Keratinocyte (primary cell): ENCODE results near the gene ENDOU. TPM values are rescaled to one million over a fixed set of nuclear protein-coding genes. Genes with fewer than 3 reads are reported as not detected.

Experiments used
- DNase-seq: peaks from one replicate; pipeline ENCODE4 v3.0.0-alpha.2; 2011; ENCODE audit warnings: low read depth, missing footprints, low spot score
- FAIRE-seq: peaks from 2 replicates; lab custom pipeline; 2011; peaks lifted over from hg19 to GRCh38; lab: Jason Lieb, UNC
- H2AFZ ChIP-seq: 2 replicates; pipeline ENCODE4 v1.6.0; 2012; ENCODE audit warnings: low read length, control low read depth, inconsistent platforms; ENCODE audit not compliant: control insufficient read depth
- H3K27ac ChIP-seq: 2 replicates; pipeline ENCODE4 v1.5.1; 2011; ENCODE audit warnings: low read length; ENCODE audit not compliant: control insufficient read depth, insufficient read depth
- H3K27me3 ChIP-seq: 3 replicates; pipeline ENCODE4 v1.6.0; 2011; ENCODE audit warnings: low read length; ENCODE audit not compliant: control insufficient read depth, insufficient read depth; ENCODE audit errors: extremely low read depth
- H3K36me3 ChIP-seq, 2 experiments: 2 replicates in 1 of 2; 3 replicates in 1 of 2; pipeline ENCODE4 v1.5.1; 2011; ENCODE audit warnings: low read length in 2 of 2, mild to moderate bottlenecking in 1 of 2; ENCODE audit not compliant: control insufficient read depth in 2 of 2, insufficient read depth in 2 of 2; ENCODE audit errors: extremely low read depth in 1 of 2
- H3K4me1 ChIP-seq: 3 replicates; pipeline ENCODE4 v1.5.1; 2011; ENCODE audit warnings: low read length; ENCODE audit not compliant: control insufficient read depth, insufficient read depth; ENCODE audit errors: extremely low read depth
- H3K4me2 ChIP-seq: 3 replicates; pipeline ENCODE4 v1.6.0; 2011; ENCODE audit warnings: low read depth, low read length; ENCODE audit not compliant: control insufficient read depth, insufficient read depth; ENCODE audit errors: extremely low read depth
- H3K4me3 ChIP-seq, 3 experiments: fragments of 200-600 bp in 1 of 3; sonication (generic) in 1 of 3; 2 replicates in 2 of 3; 3 replicates in 1 of 3; pipeline ENCODE4 v1.5.1; 2011 to 2016; ENCODE audit warnings: low read length in 3 of 3, mild to moderate bottlenecking in 3 of 3, control low read depth in 2 of 3, inconsistent platforms in 1 of 3, low read depth in 1 of 3, mixed read lengths in 1 of 3, mixed run types in 1 of 3, moderate library complexity in 1 of 3; ENCODE audit not compliant: control insufficient read depth in 2 of 3, insufficient read depth in 2 of 3; ENCODE audit errors: extremely low read depth in 1 of 3
- H3K79me2 ChIP-seq: 2 replicates; pipeline ENCODE4 v1.6.0; 2012; ENCODE audit warnings: low read length; ENCODE audit not compliant: control insufficient read depth, insufficient read depth
- H3K9ac ChIP-seq: 3 replicates; pipeline ENCODE4 v1.6.0; 2011; ENCODE audit warnings: low read length; ENCODE audit not compliant: control insufficient read depth, insufficient read depth; ENCODE audit errors: extremely low read depth
- H3K9me1 ChIP-seq: 3 replicates; pipeline ENCODE4 v1.6.0; 2011; ENCODE audit warnings: low read length; ENCODE audit not compliant: control insufficient read depth, insufficient read depth; ENCODE audit errors: extremely low read depth
- H3K9me3 ChIP-seq: 2 replicates; pipeline ENCODE4 v1.5.1; 2012; ENCODE audit warnings: low read depth, low read length; ENCODE audit not compliant: control insufficient read depth
- H4K20me1 ChIP-seq: 3 replicates; pipeline ENCODE4 v1.6.0; 2011; ENCODE audit warnings: low read length; ENCODE audit not compliant: control insufficient read depth, insufficient read depth; ENCODE audit errors: extremely low read depth
- EZH2 ChIP-seq: IDR thresholded peaks from one replicate; pipeline ENCODE4 v1.6.1; 2012; ENCODE audit warnings: inconsistent platforms, mild to moderate bottlenecking, low read length, moderate library complexity
- dilution Hi-C: fragments of 300-500 bp; cut with MboI; formaldehyde crosslinking; loops from one replicate; pipeline ENCODE4 v1.7.0; 2020; ENCODE audit warnings: low sequenced_read_pairs; ENCODE audit not compliant: extremely low pct_ligation_motif_present
- polyA plus RNA-seq, 5 experiments: library from polyadenylated mRNA; depleted of rRNA in 3 of 5; stranded (reverse) in 3 of 5; stranded (forward) in 1 of 5; unstranded in 1 of 5; fragments of >200 nt; gene quantifications; 1 replicate in 1 of 5; 2 replicates in 3 of 5; 3 replicates in 1 of 5; pipeline versions ENCODE4 v1.2.1 to v1.2.3, GENCODE V29; 2011 to 2012; ENCODE audit warnings: missing spikeins in 2 of 5, low read depth in 1 of 5, low replicate concordance in 1 of 5
- TF ChIP-seq, protein P1 (sequence below), 3 experiments: IDR thresholded peaks in 1 of 3; conservative IDR thresholded peaks in 1 of 3; optimal IDR thresholded peaks in 1 of 3; 2 replicates in 2 of 3; 3 replicates in 1 of 3; pipeline versions ENCODE3 to v1.5.1; 2011; ENCODE audit warnings: low read length in 3 of 3, mild to moderate bottlenecking in 3 of 3, moderate library complexity in 2 of 3, control low read depth in 1 of 3, inconsistent platforms in 1 of 3; ENCODE audit not compliant: insufficient read depth in 2 of 3; ENCODE audit errors: extremely low read depth in 1 of 3

The ENDOU gene
- polyA plus RNA-seq, 1 donor (not counting 4 experiments of a cell fraction or from before 2014, with no cell fraction given): 0.33 TPM

DNA sequence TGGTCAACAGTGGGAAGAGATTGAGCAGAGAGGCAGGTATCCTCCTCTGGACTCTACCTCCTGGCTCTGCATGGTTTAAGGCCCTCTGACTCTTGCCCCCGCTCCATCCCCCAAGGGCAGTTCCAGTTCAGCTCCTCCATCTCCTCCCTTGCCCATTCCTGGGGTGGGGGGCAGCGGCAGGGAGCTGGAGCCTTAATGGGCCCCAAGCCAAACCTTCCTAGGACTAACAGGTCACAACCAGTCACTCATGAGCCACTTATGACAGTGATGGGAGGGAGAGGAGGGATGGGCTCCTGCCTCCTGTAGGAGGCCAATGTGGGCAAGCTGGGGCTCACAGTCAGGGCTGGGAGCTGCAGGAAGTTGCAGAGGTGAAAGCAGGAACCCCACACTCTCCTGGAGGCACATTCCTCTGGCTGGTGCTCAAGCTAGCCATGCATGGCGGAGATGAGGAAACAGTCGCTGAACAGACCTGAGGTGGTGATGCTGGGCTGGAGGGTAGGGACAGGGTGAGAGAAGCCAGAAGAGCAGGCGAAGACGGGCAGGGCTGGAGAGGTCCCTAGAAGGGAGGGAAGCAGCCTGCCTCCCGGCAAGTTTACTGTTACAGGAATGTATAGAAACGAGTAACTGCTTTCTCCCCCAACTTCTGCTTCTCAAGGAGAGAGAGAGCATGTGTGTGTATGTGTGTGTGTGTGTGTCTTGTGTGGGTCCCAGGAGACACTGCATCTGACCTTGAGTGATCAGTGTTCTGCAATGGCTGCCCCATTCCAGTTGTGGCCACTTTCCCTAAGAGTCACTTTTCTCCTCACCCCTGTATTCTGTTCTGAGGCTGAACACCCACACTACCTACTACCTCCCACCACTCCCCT is 38.4 kb upstream of the ENDOU start:
- Histone ChIP-seq H3K27ac (peak overlapping the region; percentile 23), H3K4me1 (peaks cover 60% of the 10 kb centered on the region), H3K9me3 (no peaks in the 10 kb centered on the region), H2AFZ (peak overlapping the region; percentile 67), H3K36me3 (no peaks in the 10 kb centered on the region), H3K79me2 (no peaks in the 10 kb centered on the region), H3K4me3 (peak overlapping the region in 1 of 3 experiments; percentile 26), H3K9me1 (no peaks in the 10 kb centered on the region), H3K27me3 (no peaks in the 10 kb centered on the region), H3K4me2 (peak overlapping the region; percentile 71), H3K9ac (peak overlapping the region; percentile 0), H4K20me1 (no peaks in the 10 kb centered on the region)
- TF ChIP-seq, protein P1, sequence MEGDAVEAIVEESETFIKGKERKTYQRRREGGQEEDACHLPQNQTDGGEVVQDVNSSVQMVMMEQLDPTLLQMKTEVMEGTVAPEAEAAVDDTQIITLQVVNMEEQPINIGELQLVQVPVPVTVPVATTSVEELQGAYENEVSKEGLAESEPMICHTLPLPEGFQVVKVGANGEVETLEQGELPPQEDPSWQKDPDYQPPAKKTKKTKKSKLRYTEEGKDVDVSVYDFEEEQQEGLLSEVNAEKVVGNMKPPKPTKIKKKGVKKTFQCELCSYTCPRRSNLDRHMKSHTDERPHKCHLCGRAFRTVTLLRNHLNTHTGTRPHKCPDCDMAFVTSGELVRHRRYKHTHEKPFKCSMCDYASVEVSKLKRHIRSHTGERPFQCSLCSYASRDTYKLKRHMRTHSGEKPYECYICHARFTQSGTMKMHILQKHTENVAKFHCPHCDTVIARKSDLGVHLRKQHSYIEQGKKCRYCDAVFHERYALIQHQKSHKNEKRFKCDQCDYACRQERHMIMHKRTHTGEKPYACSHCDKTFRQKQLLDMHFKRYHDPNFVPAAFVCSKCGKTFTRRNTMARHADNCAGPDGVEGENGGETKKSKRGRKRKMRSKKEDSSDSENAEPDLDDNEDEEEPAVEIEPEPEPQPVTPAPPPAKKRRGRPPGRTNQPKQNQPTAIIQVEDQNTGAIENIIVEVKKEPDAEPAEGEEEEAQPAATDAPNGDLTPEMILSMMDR (optimal IDR thresholded peaks at IDR 0.05 in 1 of 3, IDR thresholded peaks at IDR 0.05 in 1 of 3, conservative IDR thresholded peaks at IDR 0.05 in 1 of 3; ENCODE audit: extremely low read depth in 1 of 3, insufficient read depth in 2 of 3, low read length in 3 of 3): no peak
- TF ChIP-seq EZH2: no peak
- DNase-seq (peak; percentile 93), FAIRE-seq (peak; percentile 95)
- dilution Hi-C loops: no loop called here

DNA sequence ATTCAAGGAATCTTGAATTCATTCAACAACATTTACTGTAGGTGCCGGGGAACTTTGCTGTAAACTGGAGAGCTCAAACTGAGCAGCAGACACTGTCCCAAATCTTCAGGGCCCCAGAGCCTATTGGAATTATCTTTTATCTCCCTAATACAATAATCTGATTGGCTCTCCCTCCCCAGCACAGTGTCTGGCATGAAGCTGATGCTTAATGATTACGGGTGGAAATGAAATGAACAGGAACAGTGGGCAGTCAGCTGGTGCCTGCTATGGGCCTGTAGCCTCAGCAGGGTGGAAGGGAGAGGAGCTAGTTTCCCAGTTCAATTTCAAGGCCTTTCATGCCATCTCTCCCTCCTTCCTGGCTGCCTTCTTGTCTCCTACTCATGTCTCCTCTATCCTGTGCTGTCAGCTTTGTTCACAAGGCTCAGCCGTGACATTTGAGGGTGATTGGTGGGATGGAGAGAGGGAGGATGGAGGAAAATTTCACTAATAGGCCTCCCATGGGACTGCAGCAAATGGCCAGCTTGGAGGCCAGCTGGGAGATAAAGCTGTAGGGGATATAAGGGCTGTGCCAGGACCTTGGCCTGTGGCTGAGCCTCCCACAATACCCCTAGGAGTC is 37.7 kb upstream of the ENDOU start:
- Histone ChIP-seq H2AFZ (no peak overlapping the region), H3K27me3 (no peaks in the 10 kb centered on the region), H3K27ac (no peak overlapping the region), H4K20me1 (no peaks in the 10 kb centered on the region), H3K79me2 (no peaks in the 10 kb centered on the region), H3K9me1 (no peaks in the 10 kb centered on the region), H3K4me1 (peaks cover 59% of the 10 kb centered on the region), H3K4me3 (no peak overlapping the region), H3K9me3 (no peaks in the 10 kb centered on the region), H3K4me2 (peak overlapping the region; percentile 71), H3K36me3 (no peaks in the 10 kb centered on the region), H3K9ac (no peak overlapping the region)
- no peak for DNase-seq
- no peak for TF ChIP-seq EZH2
- TF ChIP-seq, protein P1 (optimal IDR thresholded peaks at IDR 0.05 in 1 of 3, IDR thresholded peaks at IDR 0.05 in 1 of 3, conservative IDR thresholded peaks at IDR 0.05 in 1 of 3; ENCODE audit: extremely low read depth in 1 of 3, insufficient read depth in 2 of 3, low read length in 3 of 3): no peak
- FAIRE-seq: no peak
- dilution Hi-C loops: no loop called here
